ENCODE data around the gene GIMAP5. TPM values are rescaled to one million over a fixed set of nuclear protein-coding genes. Genes with fewer than 3 reads are reported as not detected.

GIMAP5 gene
- total and polyA plus RNA-seq, 10 of the 15 experiments (the other 5 are each of a cell fraction or from before 2014, with no cell fraction given) = 3.7 to 9.1 (median 6.7) TPM

GRCh38 chr7:150753826-150754603 lies 16.8 kb downstream of the GIMAP5 start:
- H2AFZ ChIP-seq (ENCODE audit: control insufficient read depth, low read depth, low read length) = no peak overlapping the region
- H3K9me3 ChIP-seq (replicated peaks; ENCODE audit: control insufficient read depth, insufficient read depth, low read length) = no peaks in the 10 kb centered on the region
- no TSS peak for BruUV-seq (replicated peaks)
- peaks cover 29% of the 10 kb centered on the region for H3K4me1 ChIP-seq (ENCODE audit: control insufficient read depth, insufficient read depth, low read length)
- intact Hi-C loops (cut with micrococcal nuclease; ENCODE audit: unreplicated experiment) (loop anchor here (1.0 to 5.0 kb wide), 3 partner anchors 68 to 122 kb away; partner anchors contain the start of gene GIMAP6), in situ Hi-C loops (cut with MboI) (loop anchor here (5.0 kb wide), 1 partner anchor 307 kb away; no protein-coding TSS in a partner anchor)
- no peak overlapping the region for H3K4me3 ChIP-seq
- no peaks in the 10 kb centered on the region for H4K20me1 ChIP-seq (ENCODE audit: control insufficient read depth, insufficient read depth)
- WGBS (ENCODE audit: insufficient coverage, insufficient replicate concordance, low lambda C conversion rate, missing lambda C conversion rate) = 22% methylated on average over 3 of the region's 3 CpGs
- SMC1A ChIA-PET (ENCODE audit: uncharacterized antibody, unreplicated experiment) = interaction anchor here (0.9 to 5.1 kb wide), 12 partner anchors 15 to 352 kb away, joined by 3 to 115 read pairs (median 4); partner anchors contain the start of genes GIMAP1, GIMAP2 and GIMAP8
- POLR2A ChIA-PET = interaction anchor here (1.0 kb wide), 1 partner anchor 303 kb away, joined by 3 read pairs; no protein-coding TSS in a partner anchor
- H3K4me2 ChIP-seq (ENCODE audit: control insufficient read depth, insufficient read depth) = 0 out of 2 replicates have a peak overlapping the region, but pooled peaks have one; percentile 38
- CTCF ChIA-PET = interaction anchor here (0.6 to 4.8 kb wide), 6 partner anchors 47 to 320 kb away, joined by 4 to 112 read pairs (median 5); partner anchors contain the start of gene GIMAP8
- H3K27ac ChIP-seq (ENCODE audit: control insufficient read depth, insufficient read depth) = peak overlapping the region; percentile 32
- H3K27me3 ChIP-seq (replicated peaks in 1 of 2; ENCODE audit: control insufficient read depth in 2 of 2, insufficient read depth in 2 of 2, low read length in 1 of 2) = no peaks in the 10 kb centered on the region
- FAIRE-seq (peak; percentile 84), ATAC-seq (peak; percentile 83), DNase-seq (ENCODE audit: low read depth, low spot score) (no peak)
- RAD21 ChIA-PET (ENCODE audit: unreplicated experiment) = interaction anchor here (1.0 to 4.7 kb wide), 5 partner anchors 68 to 321 kb away, joined by 3 to 75 read pairs (median 13); partner anchors contain the start of genes GIMAP2 and GIMAP8
- no peaks in the 10 kb centered on the region for H3K79me2 ChIP-seq (ENCODE audit: control insufficient read depth, insufficient read depth, low read length)
- H3K9ac ChIP-seq (ENCODE audit: control insufficient read depth, insufficient read depth, low read length) = no peak overlapping the region
- no peaks in the 10 kb centered on the region for H3K36me3 ChIP-seq (ENCODE audit: control insufficient read depth in 2 of 2, insufficient read depth in 2 of 2, low read length in 1 of 2)
- no peak for TF ChIP-seq SMAD5 (IDR thresholded peaks at IDR 0.05; ENCODE audit: low read depth)
- TF ChIP-seq SMC3 (IDR thresholded peaks at IDR 0.05; ENCODE audit: borderline replicate concordance, low read length) = peak; percentile 71
- no peak for TF ChIP-seq YY1 (IDR thresholded peaks at IDR 0.05; ENCODE audit: low read depth, low read length)
- TF ChIP-seq JUNB (IDR thresholded peaks at IDR 0.05) = peak; percentile 85
- TF ChIP-seq RELA (IDR thresholded peaks at IDR 0.05; ENCODE audit: borderline replicate concordance, partially characterized antibody) = no peak
- TF ChIP-seq CHD2 (IDR thresholded peaks at IDR 0.05; ENCODE audit: borderline replicate concordance, low read depth, low read length) = no peak
- no peak for TF ChIP-seq FOXK2 (IDR thresholded peaks at IDR 0.05)
- no peak for TF ChIP-seq GATAD2B (conservative IDR thresholded peaks at IDR 0.05; ENCODE audit: low read depth)
- peak; percentile 45 to 56 (median 52); a peak in 5 of 6 replicates for TF ChIP-seq CTCF (IDR thresholded peaks at IDR 0.05 in 2 of 3, conservative IDR thresholded peaks at IDR 0.05 in 1 of 3; ENCODE audit: control insufficient read depth in 2 of 3, extremely low read depth in 1 of 3, insufficient read depth in 1 of 3, low read depth in 3 of 3, low read length in 3 of 3)
- no peak for TF ChIP-seq RBBP5 (conservative IDR thresholded peaks at IDR 0.05)
- TF ChIP-seq SREBF1 (IDR thresholded peaks at IDR 0.05; ENCODE audit: low read length) = no peak
- peak in 1 of 2 experiments; percentile 97; a peak in 2 of 4 replicates for TF ChIP-seq ETV6 (conservative IDR thresholded peaks at IDR 0.05 in 1 of 2, IDR thresholded peaks at IDR 0.05 in 1 of 2; ENCODE audit: borderline replicate concordance in 1 of 2, low read depth in 1 of 2)
- TF ChIP-seq MTA2 (IDR thresholded peaks at IDR 0.05; ENCODE audit: low read depth) = 0 out of 2 replicates have a peak, but pooled peaks have one; percentile 17
- TF ChIP-seq BCLAF1 (IDR thresholded peaks at IDR 0.05) = no peak
- TF ChIP-seq RUNX3 (IDR thresholded peaks at IDR 0.05; ENCODE audit: low read length) = peak; percentile 86
- TF ChIP-seq ATF7 (IDR thresholded peaks at IDR 0.05; ENCODE audit: low read depth) = peak; percentile 43; the same call in 1 of the 2 replicates
- TF ChIP-seq SIX5 (IDR thresholded peaks at IDR 0.05; ENCODE audit: low read depth, low read length, severe bottlenecking) = no peak
- TF ChIP-seq NBN (IDR thresholded peaks at IDR 0.05) = peak; percentile 45; the same call in 1 of the 2 replicates
